ENCODE data around the gene ABHD17C. TPM values are rescaled to one million over a fixed set of nuclear protein-coding genes. Genes with fewer than 3 reads are reported as not detected.

Gene ABHD17C
- total RNA-seq, 4 donors from 2014 or later, result 18.7 to 37.1 (median 27.1) TPM

DNA sequence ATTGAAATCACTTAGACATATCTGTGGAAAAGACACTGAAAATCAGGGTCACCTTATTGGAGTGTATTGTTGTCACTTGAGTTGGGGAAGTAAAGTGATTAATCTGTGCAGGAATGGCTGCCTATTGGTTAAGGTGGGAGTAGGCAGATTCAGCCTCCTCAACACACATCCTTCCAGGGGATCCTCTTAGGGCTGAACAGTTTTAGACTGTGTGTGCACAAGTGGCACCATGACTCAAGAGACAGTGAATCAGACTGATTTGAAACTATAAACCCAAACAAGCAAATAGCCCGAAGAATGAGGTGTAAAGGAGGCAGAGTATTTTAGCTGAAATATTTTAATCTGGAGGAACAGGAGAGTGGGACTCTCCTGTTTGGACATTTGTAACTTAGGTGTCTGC is 4.9 kb downstream of the ABHD17C start:
- intact Hi-C loops (cut with DNase I), result loop anchor here (10.0 kb wide), 1 partner anchor 65 kb away; no protein-coding TSS in a partner anchor
- peaks cover 5 to 86% (median 28%) of the 10 kb centered on the region in 3 donors for H3K4me1 ChIP-seq

DNA sequence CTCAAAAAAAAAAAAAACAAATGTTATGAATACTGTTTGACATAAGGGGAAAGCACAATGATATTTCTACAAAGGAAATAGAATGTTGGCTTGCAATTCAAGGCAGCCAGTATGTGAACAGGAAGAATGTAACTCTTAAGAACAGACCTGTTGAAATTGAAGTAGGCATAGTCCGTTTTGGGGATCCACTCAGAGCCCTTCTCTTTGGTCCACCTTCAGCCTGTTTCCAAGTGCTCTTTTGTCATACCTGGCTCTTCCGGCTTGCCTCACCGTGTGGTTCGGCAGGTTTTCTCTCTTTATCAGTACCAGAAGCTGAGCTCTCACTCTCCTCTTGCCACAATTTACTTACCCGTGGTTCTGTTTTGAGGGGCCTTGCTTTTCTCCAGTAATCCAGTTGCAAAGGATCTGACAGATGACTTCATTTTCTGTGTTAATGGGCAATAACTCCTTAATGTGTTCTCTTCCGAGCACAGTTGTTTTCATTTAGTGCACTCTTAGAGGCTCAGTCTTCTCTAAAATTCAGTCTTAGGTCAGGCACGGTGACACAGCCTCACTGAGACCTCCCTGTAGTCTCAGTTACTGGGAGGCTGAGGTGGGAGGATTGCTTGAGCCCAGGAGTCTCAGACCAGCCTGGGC is 6.7 kb downstream of the ABHD17C start:
- Histone ChIP-seq H3K9me3 (no peaks in the 10 kb centered on the region), H3K27ac (peak overlapping the region; percentile 35 to 76 (median 64)), H3K4me1 (peaks cover 3 to 82% (median 28%) of the 10 kb centered on the region in 3 donors), H3K4me3 (peak overlapping the region in 2 of 4 donors; percentile 0 to 9), H3K27me3 (no peaks in the 10 kb centered on the region), H3K36me3 (no peaks in the 10 kb centered on the region)
- DNase-seq, result no peak
- intact Hi-C loops (cut with DNase I), result no loop called here
- TF ChIP-seq POLR2A (IDR thresholded peaks at IDR 0.05), result no peak
- TF ChIP-seq, protein P1, sequence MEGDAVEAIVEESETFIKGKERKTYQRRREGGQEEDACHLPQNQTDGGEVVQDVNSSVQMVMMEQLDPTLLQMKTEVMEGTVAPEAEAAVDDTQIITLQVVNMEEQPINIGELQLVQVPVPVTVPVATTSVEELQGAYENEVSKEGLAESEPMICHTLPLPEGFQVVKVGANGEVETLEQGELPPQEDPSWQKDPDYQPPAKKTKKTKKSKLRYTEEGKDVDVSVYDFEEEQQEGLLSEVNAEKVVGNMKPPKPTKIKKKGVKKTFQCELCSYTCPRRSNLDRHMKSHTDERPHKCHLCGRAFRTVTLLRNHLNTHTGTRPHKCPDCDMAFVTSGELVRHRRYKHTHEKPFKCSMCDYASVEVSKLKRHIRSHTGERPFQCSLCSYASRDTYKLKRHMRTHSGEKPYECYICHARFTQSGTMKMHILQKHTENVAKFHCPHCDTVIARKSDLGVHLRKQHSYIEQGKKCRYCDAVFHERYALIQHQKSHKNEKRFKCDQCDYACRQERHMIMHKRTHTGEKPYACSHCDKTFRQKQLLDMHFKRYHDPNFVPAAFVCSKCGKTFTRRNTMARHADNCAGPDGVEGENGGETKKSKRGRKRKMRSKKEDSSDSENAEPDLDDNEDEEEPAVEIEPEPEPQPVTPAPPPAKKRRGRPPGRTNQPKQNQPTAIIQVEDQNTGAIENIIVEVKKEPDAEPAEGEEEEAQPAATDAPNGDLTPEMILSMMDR (IDR thresholded peaks at IDR 0.05), result no peak
- WGBS, 2 donors, result 31 to 46% methylated on average over 7 of the region's 7 CpGs

More for the DNA sequence above, 4.9 kb downstream of the ABHD17C start:
- Histone ChIP-seq H3K4me3 (no peak overlapping the region), H3K9me3 (no peaks in the 10 kb centered on the region), H3K27me3 (no peaks in the 10 kb centered on the region), H3K36me3 (no peaks in the 10 kb centered on the region), H3K27ac (peak overlapping the region in 1 of 4 donors; percentile 73)
- no peak for TF ChIP-seq POLR2A (IDR thresholded peaks at IDR 0.05)
- TF ChIP-seq, protein P1 (IDR thresholded peaks at IDR 0.05), result no peak
- DNase-seq, result no peak
- 43 to 50% methylated on average over 1 of the region's 1 CpG for WGBS, 2 donors

DNA sequence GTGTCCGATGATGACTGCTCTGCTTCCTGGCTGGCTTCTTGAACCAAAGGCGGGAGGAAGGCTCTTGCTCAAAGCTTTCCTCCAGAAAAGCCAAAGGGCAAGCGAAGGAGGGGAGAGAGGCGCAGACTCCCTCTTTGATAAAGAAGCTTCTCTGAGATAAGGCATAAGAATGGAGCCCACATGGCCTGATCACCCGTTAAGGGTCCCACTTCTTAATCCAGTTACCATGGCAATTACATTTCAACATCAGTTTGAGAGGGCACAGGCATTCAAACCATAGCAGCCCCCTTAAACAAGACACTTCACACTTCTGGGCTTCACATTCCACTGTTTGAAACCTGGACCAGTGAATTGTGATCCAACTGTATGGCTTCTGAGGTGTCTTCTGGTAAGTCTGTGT is 8.0 kb downstream of the ABHD17C start:
- H3K9me3 ChIP-seq, result no peaks in the 10 kb centered on the region
- WGBS, 2 donors, result 87 to 88% methylated on average over 4 to 5 of the region's 5 CpGs
- H3K36me3 ChIP-seq, result no peaks in the 10 kb centered on the region
- peak overlapping the region in 3 of 4 donors; percentile 54 to 76 (median 73) for H3K27ac ChIP-seq
- intact Hi-C loops (cut with DNase I), result no loop called here
- TF ChIP-seq, protein P1 (IDR thresholded peaks at IDR 0.05), result no peak
- TF ChIP-seq POLR2A (IDR thresholded peaks at IDR 0.05), result no peak
- no peak overlapping the region for H3K4me3 ChIP-seq
- no peaks in the 10 kb centered on the region for H3K27me3 ChIP-seq
- DNase-seq, result no peak
- peaks cover 0 to 81% (median 22%) of the 10 kb centered on the region in 3 donors for H3K4me1 ChIP-seq

DNA sequence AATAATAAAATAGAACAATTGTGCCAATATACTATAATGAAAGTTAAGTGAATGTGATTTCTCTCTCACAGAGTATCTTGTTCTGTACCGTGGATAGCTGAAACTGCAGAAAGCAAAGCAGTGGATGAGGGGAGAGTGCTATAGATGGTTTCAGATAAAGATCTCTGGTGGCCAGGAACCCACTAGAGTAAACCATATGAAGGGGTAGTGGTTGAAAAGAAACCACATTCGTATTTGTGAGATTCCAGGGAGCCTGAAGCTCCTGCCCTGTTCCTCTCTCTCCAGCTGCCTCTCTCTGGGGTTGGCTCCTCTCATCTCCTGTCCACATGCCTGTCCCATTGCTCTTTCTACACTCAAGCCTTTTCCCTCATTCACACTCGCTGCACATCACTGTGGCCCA is 8.9 kb downstream of the ABHD17C start:
- intact Hi-C loops (cut with DNase I), result no loop called here
- Histone ChIP-seq H3K4me1 (peaks cover 0 to 80% (median 16%) of the 10 kb centered on the region in 3 donors), H3K4me3 (no peak overlapping the region), H3K9me3 (no peaks in the 10 kb centered on the region), H3K36me3 (no peaks in the 10 kb centered on the region), H3K27ac (peak overlapping the region in 3 of 4 donors; percentile 9 to 73 (median 46)), H3K27me3 (no peaks in the 10 kb centered on the region)
- no peak for DNase-seq
- WGBS, 2 donors, result 78 to 90% methylated on average over 3 of the region's 3 CpGs
- TF ChIP-seq, protein P1 (IDR thresholded peaks at IDR 0.05), result no peak
- no peak for TF ChIP-seq POLR2A (IDR thresholded peaks at IDR 0.05)

DNA sequence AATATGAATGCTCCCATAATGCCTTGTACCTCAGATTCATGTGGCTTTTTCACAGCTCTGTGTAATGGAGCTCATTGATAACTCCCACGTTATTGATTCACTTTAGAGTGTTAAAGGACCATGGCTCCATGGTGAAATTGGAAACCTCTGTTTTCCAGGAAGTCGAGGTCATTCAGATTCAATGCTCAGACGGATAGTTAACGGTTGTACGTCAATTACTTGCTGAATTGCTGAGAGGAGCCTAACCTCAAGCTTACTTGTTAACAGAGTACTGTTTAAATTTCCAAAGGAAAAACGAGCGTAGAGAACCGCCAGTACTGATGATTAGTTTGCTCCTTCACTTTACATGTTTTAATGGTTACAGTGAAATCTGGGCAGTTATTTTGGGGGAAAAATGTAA is 11.1 kb downstream of the ABHD17C start:
- H3K4me3 ChIP-seq, result no peak overlapping the region
- intact Hi-C loops (cut with DNase I), result no loop called here
- no peaks in the 10 kb centered on the region for H3K27me3 ChIP-seq
- H3K27ac ChIP-seq, result no peak overlapping the region
- no peaks in the 10 kb centered on the region for H3K36me3 ChIP-seq
- WGBS, 2 donors, result 81 to 88% methylated on average over 7 to 8 of the region's 8 CpGs
- H3K9me3 ChIP-seq, result no peaks in the 10 kb centered on the region
- no peak for DNase-seq
- TF ChIP-seq, protein P1 (IDR thresholded peaks at IDR 0.05), result no peak
- no peak for TF ChIP-seq POLR2A (IDR thresholded peaks at IDR 0.05)
- H3K4me1 ChIP-seq, result peaks cover 3 to 86% (median 25%) of the 10 kb centered on the region in 3 donors
